Measurements from ENCODE around the gene TTLL11.
"Not testable (repeated sequence)": the region's sequence is repeated elsewhere in the genome, so short reads cannot be mapped to it uniquely, and the experiment has no call there.

The TTLL11 gene

GRCh38 chr9:121801579-121801978 is 291.5 kb downstream of the TTLL11 start:
- DNase-seq: no peak

GRCh38 chr9:121800376-121800775 is 292.7 kb downstream of the TTLL11 start:
- no peak for DNase-seq

GRCh38 chr9:121798941-121799340 is 294.2 kb downstream of the TTLL11 start:
- DNase-seq: no peak

GRCh38 chr9:121797081-121797480 is 296.0 kb downstream of the TTLL11 start:
- no peak for DNase-seq

- not testable (repeated sequence) for DNase-seq
Measured at GRCh38 chr9:121794334-121794733, 298.8 kb downstream of the TTLL11 start.

GRCh38 chr9:121792476-121792875 is 300.6 kb downstream of the TTLL11 start:
- DNase-seq: not testable (repeated sequence)

- DNase-seq: no peak
Measured at GRCh38 chr9:121790841-121791240, 302.3 kb downstream of the TTLL11 start.

- DNase-seq: no peak
Measured at GRCh38 chr9:121788686-121789366, 304.3 kb downstream of the TTLL11 start.

GRCh38 chr9:121786998-121787422 is 306.1 kb downstream of the TTLL11 start:
- DNase-seq: no peak

- no peak for DNase-seq
Measured at GRCh38 chr9:121786543-121786948, 306.6 kb downstream of the TTLL11 start.

- no peak for DNase-seq
Measured at GRCh38 chr9:121785673-121786542, 307.2 kb downstream of the TTLL11 start.

- DNase-seq: no peak
Measured at GRCh38 chr9:121784731-121785411, 308.2 kb downstream of the TTLL11 start.

GRCh38 chr9:121783521-121784507 is 309.3 kb downstream of the TTLL11 start:
- no peak for DNase-seq

- DNase-seq: no peak
Measured at GRCh38 chr9:121783111-121783510, 310.0 kb downstream of the TTLL11 start.

GRCh38 chr9:121782514-121783110 is 310.5 kb downstream of the TTLL11 start:
- DNase-seq: no peak

- no peak for DNase-seq
Measured at GRCh38 chr9:121781701-121782464, 311.2 kb downstream of the TTLL11 start.

- DNase-seq: no peak
Measured at GRCh38 chr9:121781145-121781548, 312.0 kb downstream of the TTLL11 start.

GRCh38 chr9:121780177-121781040 is 312.7 kb downstream of the TTLL11 start:
- DNase-seq: peak; percentile 45

GRCh38 chr9:121779381-121780117 is 313.6 kb downstream of the TTLL11 start:
- no peak for DNase-seq
